IPS DF 6.9 (cell line): ENCODE measurements around the gene MCEMP1.

ENCODE experiments used
- DNase-seq: peaks from one replicate; pipeline ENCODE4 v3.0.0-alpha.2; 2013; ENCODE audit warnings: low read depth, low spot score
- H3K27ac ChIP-seq: one replicate; pipeline ENCODE4 v1.5.1; 2013; ENCODE audit warnings: low read length, control low read depth
- H3K27me3 ChIP-seq: 2 replicates; pipeline ENCODE4 v1.6.1; 2013; ENCODE audit warnings: mild to moderate bottlenecking, low read length; ENCODE audit not compliant: control insufficient read depth, insufficient read depth
- H3K36me3 ChIP-seq: 2 replicates; pipeline ENCODE4 v1.6.1; 2013; ENCODE audit warnings: low read length; ENCODE audit not compliant: control insufficient read depth, insufficient read depth
- H3K4me1 ChIP-seq: 2 replicates; pipeline ENCODE4 v1.6.1; 2013; ENCODE audit warnings: low read length; ENCODE audit not compliant: control insufficient read depth, insufficient read depth
- H3K4me3 ChIP-seq: 2 replicates; pipeline ENCODE4 v1.5.1; 2013; ENCODE audit warnings: mild to moderate bottlenecking, low read length
- H3K9me3 ChIP-seq: 2 replicates; pipeline ENCODE4 v1.6.1; 2013; ENCODE audit warnings: low read length, inconsistent platforms; ENCODE audit not compliant: control insufficient read depth, insufficient read depth
- WGBS: extraction: QIAGEN DNeasy Blood & Tissue Kit; methylation state at CpG from one replicate; pipeline ENCODE4 v1.1.7; 2013; ENCODE audit warnings: mixed read lengths, missing lambda C conversion rate; ENCODE audit not compliant: insufficient read length, insufficient coverage; 5-methylcytosine and 5-hydroxymethylcytosine counted together

MCEMP1 gene

GRCh38 chr19:7706188-7706954, 29.5 kb downstream of the MCEMP1 start:
- WGBS, result no CpG with 5 or more reads among the region's 14 CpGs
- Histone ChIP-seq H3K4me3 (no peak overlapping the region), H3K36me3 (no peaks in the 10 kb centered on the region), H3K27me3 (no peaks in the 10 kb centered on the region), H3K4me1 (no peaks in the 10 kb centered on the region), H3K9me3 (no peaks in the 10 kb centered on the region), H3K27ac (no peak overlapping the region)
- DNase-seq, result no peak

DNA sequence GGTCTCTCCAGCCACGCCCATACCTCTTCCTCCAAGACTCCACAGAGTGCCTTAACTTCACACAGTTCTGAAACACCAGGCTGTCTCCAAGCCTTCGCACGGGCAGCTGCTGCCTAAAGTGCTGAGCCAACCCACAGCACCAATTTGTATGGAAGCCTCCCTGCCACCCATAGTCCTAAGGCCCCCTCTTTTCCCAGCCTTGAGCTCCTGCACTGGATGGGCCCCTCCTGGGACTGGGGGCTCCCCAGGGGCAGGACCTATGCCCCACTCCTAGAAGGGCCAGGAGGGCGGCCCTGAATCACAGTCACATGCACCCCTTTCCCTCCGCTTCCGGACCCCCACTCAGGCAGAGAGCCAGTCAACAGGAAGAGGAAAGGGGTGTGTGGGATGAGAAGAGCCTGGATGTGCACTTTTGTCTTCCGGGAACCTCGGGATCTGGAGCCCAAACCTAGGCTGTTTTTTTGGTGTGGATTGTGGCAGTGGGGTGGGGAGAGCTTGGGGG, 30.1 kb downstream of the MCEMP1 start:
- Histone ChIP-seq H3K27me3 (no peaks in the 10 kb centered on the region), H3K36me3 (no peaks in the 10 kb centered on the region), H3K4me1 (no peaks in the 10 kb centered on the region), H3K27ac (no peak overlapping the region), H3K4me3 (no peak overlapping the region), H3K9me3 (no peaks in the 10 kb centered on the region)
- DNase-seq, result no peak
- WGBS, result no CpG with 5 or more reads among the region's 8 CpGs

DNA sequence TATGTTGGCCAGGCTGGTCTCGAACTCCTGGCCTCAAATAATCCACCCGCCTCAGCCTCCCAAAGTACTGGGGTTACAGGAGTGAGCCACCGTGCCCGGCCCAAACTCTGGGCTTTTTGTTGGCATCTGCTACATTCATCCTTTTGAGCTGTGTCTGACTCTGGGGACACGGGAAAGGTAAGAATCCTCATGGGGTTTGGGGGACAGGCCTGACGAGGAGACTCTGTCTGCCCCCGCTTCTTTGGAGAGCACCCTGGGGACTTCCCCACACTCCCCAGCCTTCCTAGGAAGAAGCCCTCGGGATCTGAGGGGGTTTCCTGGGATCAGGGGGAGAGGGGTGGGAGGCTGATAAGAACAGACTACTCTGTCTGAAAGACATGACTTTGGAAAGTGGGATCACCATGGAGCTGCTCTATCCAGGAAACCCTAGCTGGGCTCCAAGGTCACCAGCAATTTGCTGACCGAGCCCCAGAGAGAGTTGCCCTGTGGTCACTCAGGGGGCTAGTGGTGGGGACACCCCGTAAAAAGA, 33.1 kb downstream of the MCEMP1 start:
- no peak for DNase-seq
- no peak overlapping the region for H3K27ac ChIP-seq
- no peak overlapping the region for H3K4me3 ChIP-seq
- no peaks in the 10 kb centered on the region for H3K4me1 ChIP-seq
- no peaks in the 10 kb centered on the region for H3K27me3 ChIP-seq
- no peaks in the 10 kb centered on the region for H3K9me3 ChIP-seq
- no peaks in the 10 kb centered on the region for H3K36me3 ChIP-seq
- no CpG with 5 or more reads among the region's 10 CpGs for WGBS

DNA sequence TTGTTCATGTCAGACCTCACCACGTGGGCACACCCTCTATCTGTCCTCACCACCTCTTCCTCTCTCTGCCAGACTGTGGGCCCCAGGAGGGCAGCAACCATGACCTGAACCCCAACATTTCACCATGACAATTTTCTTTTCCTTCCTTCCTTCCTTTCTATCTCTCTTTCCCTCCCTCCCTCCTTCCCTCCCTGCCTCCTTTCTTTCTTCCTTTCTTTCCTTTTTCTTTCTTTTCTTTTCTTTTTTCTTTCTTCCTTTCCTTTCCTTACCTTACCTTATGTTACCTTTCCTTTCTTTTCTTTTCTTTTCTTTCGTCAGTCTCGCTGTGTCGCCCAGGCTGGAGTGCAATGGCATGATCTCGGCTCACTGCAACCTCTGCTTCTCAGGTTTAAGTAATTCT, 33.7 kb downstream of the MCEMP1 start:
- Histone ChIP-seq H3K9me3 (no peaks in the 10 kb centered on the region), H3K36me3 (no peaks in the 10 kb centered on the region), H3K4me3 (no peak overlapping the region), H3K27ac (no peak overlapping the region), H3K4me1 (no peaks in the 10 kb centered on the region), H3K27me3 (no peaks in the 10 kb centered on the region)
- no CpG with 5 or more reads among the region's 5 CpGs for WGBS
- DNase-seq, result no peak

DNA sequence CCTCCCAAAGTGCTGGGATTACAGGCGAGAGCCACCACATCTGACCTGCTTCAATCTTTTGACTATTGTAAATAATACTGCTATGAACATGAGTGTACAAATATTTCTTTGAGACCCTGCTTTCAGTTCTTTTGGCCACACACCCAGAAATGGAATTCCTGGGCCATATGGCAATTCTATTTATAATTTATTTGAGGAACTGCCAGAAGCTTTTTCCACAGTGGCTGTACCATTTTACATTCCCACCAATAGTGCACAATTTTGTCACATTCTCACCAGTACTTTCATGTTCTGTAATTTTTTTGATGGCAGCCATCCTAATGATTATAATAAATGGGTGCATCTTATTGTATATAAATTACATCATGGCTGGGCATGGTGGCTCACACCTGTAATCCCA, 38.8 kb downstream of the MCEMP1 start:
- H3K27ac ChIP-seq, result no peak overlapping the region
- no CpG with 5 or more reads among the region's 1 CpG for WGBS

DNA sequence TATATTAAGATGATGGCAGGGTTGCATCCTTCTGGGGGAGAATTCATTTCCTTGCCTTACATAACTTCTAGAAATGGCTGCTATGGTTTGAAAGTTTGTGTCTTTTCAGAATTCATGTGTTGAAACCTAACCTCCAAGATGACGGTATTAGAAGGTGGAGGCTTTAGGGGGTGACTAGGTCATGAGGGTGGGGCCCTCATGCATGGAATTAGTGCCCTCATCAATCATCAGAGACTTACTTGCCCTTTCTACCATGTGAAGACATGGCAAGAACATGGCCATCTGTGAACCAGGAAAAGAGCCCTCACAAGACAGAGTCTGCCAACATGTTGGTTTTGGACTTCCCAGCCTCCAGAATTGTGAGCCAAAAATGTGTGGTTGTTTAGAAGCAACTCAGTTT, 39.9 kb downstream of the MCEMP1 start:
- no peak overlapping the region for H3K4me3 ChIP-seq
- no peaks in the 10 kb centered on the region for H3K9me3 ChIP-seq
- no CpG with 5 or more reads among the region's 1 CpG for WGBS
- H3K4me1 ChIP-seq, result no peaks in the 10 kb centered on the region
- H3K27ac ChIP-seq, result no peak overlapping the region
- H3K27me3 ChIP-seq, result no peaks in the 10 kb centered on the region
- DNase-seq, result no peak
- no peaks in the 10 kb centered on the region for H3K36me3 ChIP-seq

More for the DNA sequence above, 38.8 kb downstream of the MCEMP1 start:
- H3K27me3 ChIP-seq, result no peaks in the 10 kb centered on the region
- DNase-seq, result no peak
- no peaks in the 10 kb centered on the region for H3K36me3 ChIP-seq
- H3K9me3 ChIP-seq, result no peaks in the 10 kb centered on the region
- H3K4me1 ChIP-seq, result no peaks in the 10 kb centered on the region
- no peak overlapping the region for H3K4me3 ChIP-seq

GRCh38 chr19:7718668-7719067, 41.8 kb downstream of the MCEMP1 start:
- H3K36me3 ChIP-seq, result no peaks in the 10 kb centered on the region
- no peak overlapping the region for H3K4me3 ChIP-seq
- H3K9me3 ChIP-seq, result no peaks in the 10 kb centered on the region
- H3K4me1 ChIP-seq, result no peaks in the 10 kb centered on the region
- no peak overlapping the region for H3K27ac ChIP-seq
- H3K27me3 ChIP-seq, result no peaks in the 10 kb centered on the region
- WGBS, result no CpG with 5 or more reads among the region's 8 CpGs
- no peak for DNase-seq

DNA sequence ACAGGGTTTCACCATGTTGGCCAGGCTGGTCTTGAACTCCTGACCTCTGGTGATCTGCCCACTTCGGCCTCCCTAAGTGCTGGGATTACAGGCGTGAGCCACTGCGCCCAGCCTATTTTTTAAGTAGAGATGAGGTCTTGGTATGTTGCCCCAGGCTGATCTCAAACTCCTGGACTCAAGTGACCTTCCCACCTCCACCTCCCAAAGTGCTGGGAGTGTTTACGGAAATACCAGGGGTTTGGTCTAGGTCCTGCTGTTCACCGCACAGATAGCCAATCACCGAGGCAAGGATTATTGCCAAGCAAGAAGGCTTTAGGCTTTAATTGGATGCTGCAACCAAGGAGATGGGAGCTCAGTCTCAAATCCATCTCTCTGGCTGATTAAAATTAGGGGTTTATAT, 43.5 kb downstream of the MCEMP1 start:
- H3K27me3 ChIP-seq, result no peaks in the 10 kb centered on the region
- H3K36me3 ChIP-seq, result no peaks in the 10 kb centered on the region
- H3K4me1 ChIP-seq, result no peaks in the 10 kb centered on the region
- no peak overlapping the region for H3K27ac ChIP-seq
- DNase-seq, result no peak
- H3K9me3 ChIP-seq, result no peaks in the 10 kb centered on the region
- no CpG with 5 or more reads among the region's 6 CpGs for WGBS
- no peak overlapping the region for H3K4me3 ChIP-seq

DNA sequence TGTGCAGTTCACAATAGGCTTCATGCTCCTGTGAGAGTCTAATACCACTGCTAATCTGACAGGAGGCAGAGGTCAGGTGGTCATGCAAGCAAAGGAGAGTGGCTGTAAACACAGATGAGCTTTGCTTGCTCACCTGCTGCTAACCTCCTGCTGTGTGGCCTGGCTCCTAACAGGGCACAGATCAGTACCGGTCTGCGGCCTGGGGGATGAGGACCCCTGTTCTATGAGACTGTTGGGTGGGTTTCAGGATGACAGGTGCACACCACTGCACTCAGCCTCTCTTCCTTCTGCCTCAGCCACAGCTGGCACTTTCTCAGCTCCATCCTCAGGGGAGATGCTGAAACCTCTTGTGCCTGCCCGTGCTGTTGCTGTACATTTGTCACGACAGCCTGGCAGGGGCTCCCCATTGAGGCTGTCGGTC, 45.4 kb downstream of the MCEMP1 start:
- no peaks in the 10 kb centered on the region for H3K9me3 ChIP-seq
- H3K27me3 ChIP-seq, result no peaks in the 10 kb centered on the region
- H3K4me3 ChIP-seq, result no peak overlapping the region
- H3K36me3 ChIP-seq, result no peaks in the 10 kb centered on the region
- H3K4me1 ChIP-seq, result no peaks in the 10 kb centered on the region
- no peak for DNase-seq
- H3K27ac ChIP-seq, result no peak overlapping the region
- no CpG with 5 or more reads among the region's 5 CpGs for WGBS

DNA sequence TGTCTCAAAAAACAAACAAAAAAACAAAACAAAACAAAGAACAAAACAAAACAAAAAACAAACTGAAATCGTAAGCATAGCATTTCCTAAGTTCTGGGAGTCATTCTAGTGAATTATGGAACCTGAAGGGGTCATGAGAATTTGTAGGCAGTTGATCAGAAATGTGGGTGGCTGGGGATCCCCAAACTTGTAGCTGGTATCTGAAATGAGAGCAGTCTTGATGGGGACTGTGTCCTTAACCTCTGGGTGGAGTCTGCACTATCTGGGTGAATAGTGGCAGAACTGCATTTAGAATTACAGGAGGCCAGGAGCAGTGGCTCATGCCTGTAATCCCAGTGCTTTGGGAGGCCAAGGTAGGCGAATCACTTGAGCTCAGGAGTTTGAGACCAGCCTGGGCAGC, 48.9 kb downstream of the MCEMP1 start:
- Histone ChIP-seq H3K36me3 (no peaks in the 10 kb centered on the region), H3K4me1 (peaks cover 1% of the 10 kb centered on the region; the same call in 1 of the 2 replicates), H3K4me3 (no peak overlapping the region), H3K27ac (no peak overlapping the region), H3K27me3 (peaks cover 4% of the 10 kb centered on the region; the same call in 1 of the 2 replicates), H3K9me3 (no peaks in the 10 kb centered on the region)
- no CpG with 5 or more reads among the region's 2 CpGs for WGBS
- DNase-seq, result no peak

GRCh38 chr19:7729211-7729610, 52.3 kb downstream of the MCEMP1 start:
- peaks cover 1% of the 10 kb centered on the region; the same call in 1 of the 2 replicates for H3K4me1 ChIP-seq
- H3K27ac ChIP-seq, result no peak overlapping the region
- no peaks in the 10 kb centered on the region for H3K36me3 ChIP-seq
- no peak for DNase-seq
- no peaks in the 10 kb centered on the region for H3K9me3 ChIP-seq
- H3K4me3 ChIP-seq, result no peak overlapping the region
- H3K27me3 ChIP-seq, result peaks cover 4% of the 10 kb centered on the region; the same call in 1 of the 2 replicates
- WGBS, result no CpG with 5 or more reads among the region's 16 CpGs
